SIG-M5 (cell line): Measurements from ENCODE around the gene ACKR3.

Source experiments
- DNase-seq: peaks from one replicate; lab custom pipeline; 2025; lab: John Stamatoyannopoulos, UW

Gene ACKR3

DNA sequence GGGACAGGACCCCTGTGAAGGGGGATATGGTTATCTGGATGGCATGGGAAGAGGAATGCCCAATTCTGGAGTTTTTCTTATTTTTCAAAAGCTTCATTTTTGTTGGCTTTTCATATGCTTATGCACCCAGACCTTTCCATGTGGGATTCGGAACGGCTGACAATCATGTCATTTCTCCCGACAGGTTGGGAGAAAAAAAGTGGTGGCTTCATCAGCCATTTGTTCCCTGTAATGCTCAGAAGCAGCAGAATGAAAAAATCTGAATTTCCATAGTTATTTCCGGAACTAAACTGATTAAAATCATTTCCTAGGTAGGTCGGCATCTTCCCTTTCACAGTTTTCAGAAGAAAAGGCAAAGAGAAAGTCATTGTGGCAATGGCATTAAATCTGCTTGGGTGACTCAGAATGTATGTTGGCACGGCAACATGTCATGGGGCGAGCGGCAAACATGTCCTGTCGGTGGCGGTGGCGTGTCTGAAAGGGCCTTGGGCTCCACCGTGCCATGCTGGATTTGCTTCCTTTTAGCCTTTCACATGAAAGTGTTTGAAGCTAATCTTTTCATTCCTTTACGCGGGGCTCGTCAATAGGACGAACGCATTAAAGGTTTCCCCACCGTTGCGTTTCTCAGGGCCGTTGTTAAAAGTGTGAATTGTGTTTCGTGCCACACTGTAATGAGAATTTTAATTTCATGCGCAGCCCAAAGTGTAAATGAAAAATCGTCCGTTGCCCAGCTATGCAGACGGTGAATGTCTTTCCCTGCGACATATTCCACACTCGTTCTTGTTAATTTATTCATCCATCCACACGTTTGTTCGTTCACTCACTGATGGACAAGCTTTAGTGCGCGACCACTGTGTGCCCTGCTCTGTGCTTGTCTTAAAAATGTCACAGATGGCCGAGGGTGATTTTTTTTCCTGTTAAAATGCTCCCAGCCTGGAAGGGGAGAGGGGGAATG, 18.5 kb downstream of the ACKR3 start:
- no peak for DNase-seq

DNA sequence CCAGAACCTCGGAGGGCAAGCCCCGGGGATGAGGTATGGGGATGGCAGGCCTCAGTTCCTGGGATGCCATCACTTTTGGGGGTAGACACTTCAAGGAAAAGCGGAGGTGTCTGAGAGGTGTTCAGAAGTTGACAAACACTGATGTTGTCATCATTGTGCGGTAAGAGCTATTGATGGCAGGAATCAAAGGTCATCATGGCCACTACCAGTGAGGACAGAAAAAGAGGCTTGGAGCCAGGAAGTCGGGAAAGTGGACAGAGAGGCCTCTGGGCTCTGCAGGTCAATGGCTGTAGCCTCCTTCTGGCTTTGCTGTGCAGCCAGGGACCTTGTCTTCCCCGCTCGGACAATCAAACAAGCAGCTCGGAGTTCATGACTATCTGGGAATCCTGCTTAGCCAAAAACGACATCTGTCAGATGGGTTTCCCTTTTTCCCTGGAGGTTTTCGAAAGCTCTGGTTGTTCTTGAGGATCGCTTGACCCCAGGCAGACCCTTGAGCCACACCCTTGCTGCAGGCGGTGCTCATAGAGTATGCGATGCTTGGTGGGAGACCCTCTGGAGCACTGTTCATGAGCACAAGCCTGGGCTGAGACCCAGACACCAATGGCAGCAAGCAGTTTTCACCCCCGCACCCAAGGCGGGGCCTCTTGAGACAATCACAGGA, 19.4 kb downstream of the ACKR3 start:
- DNase-seq, result no peak

DNA sequence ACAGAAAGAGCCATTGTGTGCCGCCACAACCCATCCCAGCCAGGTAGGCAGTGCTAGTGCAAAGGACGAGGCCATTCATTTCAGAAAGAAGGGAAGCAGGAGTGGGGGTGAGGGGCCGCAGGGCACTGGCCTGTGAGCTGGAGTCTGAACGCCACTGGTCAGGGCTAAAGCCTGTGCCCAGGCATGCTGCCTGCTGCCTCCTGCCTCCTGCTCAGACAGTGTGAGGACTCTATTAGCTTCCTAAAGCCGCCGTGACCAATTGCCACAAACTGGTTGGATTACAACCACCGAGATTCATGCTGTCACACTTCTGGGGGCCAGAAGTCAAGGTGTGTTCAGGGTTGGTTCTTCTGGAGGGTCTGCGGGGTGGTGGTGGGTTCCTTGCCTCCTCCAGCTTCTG, 21.2 kb downstream of the ACKR3 start:
- no peak for DNase-seq

- DNase-seq, result no peak
Measured at GRCh38 chr2:236592821-236593220, 23.2 kb downstream of the ACKR3 start.

DNA sequence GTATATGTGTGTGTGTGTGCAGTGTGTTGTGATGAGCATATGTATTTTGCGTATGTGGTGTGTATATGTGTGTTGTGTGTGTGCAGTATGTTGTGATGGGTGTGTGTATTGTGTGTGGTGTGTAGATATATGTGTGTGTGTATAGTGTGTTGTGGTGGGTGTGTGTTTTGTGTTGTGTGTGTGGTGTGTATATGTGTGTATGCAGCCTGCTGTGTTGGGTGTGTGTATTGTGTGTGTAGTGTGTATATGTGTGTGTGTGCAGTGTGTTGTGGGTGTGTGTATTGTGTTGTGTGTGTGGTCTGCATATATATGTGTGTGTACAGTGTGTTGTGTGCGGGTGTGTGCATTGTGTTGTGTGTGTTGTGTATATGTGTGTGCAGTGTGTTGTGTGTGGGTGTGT, 23.9 kb downstream of the ACKR3 start:
- DNase-seq, result no peak

DNA sequence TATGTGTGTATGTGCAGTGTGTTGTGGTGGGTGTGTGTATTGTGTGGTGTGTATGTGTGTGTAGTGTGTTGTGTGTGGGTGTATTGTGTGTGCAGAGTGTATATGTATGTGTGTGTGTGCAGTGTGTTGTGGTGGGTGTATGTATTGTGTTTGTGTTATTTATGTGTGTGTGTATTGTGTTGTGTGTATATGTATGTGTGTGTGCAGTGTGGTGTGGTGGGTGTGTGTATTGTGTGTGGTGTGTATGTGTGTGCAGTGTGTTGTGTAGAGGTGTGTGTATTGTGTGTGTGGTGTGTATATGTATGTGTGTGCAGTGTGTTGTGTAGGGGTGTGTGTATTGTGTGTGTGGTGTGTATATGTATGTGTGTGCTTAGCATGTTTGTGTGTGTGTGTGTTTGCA, 24.3 kb downstream of the ACKR3 start:
- DNase-seq, result no peak

DNA sequence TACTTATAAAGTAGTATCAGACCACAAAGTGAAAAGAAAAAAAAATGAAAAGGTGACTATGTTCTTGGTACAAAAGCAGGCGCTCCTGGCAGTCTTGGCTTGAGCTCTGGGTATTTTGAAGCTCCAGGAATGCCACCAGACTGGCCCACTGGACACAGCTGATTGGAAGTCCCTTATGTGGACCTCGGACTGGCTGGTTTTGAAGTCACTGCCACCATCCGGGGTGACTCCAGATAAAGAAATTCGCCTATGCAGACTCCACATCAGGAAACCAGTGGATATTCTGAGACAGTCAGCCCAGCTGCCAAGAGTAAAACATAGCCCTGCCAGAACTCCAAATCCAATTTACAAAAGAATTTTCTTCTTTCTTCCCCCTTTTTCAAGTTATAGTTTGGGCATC, 28.0 kb downstream of the ACKR3 start:
- DNase-seq, result no peak

DNA sequence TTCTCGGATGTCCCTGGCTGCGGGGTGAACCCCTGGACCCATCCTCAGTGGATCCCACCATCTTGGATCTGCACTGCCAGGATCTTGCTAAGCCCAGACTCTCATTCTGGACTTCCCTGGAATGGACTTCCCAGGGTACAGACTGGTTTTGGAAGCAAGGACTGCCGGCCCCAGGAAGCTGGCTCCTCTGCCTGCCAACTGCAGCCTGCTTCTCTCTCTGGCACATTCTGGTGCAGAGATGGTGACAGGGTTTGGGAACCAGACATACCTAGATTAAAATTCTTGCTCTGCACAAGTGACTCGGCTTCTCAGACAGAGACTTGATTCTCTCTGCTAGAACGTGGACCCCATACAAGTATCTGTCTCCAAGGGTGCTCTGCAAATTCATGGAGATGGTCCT, 29.4 kb downstream of the ACKR3 start:
- DNase-seq, result no peak

DNA sequence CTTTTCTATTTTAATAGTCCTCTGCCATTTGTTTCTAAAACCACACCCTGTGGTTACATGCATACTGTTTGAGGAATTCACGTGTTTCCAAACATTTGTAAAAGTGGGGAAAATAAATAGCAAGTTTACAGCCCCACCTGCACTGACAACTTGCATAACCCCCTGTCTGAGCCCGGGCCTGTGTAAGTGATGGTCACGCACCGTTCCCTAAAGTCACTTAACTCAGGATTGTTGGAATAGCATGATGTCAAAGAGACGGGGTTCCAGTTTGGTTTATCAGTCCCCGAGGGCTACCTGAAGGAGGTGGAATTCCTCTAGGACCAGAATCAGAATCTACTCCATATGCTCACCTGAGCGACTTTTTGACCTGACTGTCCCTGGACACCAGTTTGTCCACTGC, 30.5 kb downstream of the ACKR3 start:
- no peak for DNase-seq

GRCh38 chr2:236600892-236601291, 31.3 kb downstream of the ACKR3 start:
- no peak for DNase-seq

GRCh38 chr2:236601316-236602202, 31.9 kb downstream of the ACKR3 start:
- no peak for DNase-seq

DNA sequence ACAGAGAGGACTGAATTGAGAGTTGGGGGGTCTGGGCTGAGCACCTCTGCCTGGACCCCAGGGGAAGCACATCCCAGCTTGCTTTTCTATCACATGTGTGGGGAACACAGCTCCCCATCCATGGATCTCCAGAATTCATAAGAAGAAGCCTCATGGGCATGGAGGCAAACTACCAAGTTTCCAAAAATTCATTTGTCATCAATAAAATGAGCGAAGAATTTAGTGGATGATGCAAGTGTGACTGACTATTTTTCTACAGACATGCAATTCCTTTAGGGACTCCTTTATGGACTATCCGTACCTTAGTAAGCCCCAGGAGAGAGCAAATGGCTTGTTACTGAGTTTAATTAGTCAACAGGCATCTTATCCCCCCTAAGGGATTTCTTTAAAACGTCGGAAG, 33.1 kb downstream of the ACKR3 start:
- DNase-seq, result no peak

DNA sequence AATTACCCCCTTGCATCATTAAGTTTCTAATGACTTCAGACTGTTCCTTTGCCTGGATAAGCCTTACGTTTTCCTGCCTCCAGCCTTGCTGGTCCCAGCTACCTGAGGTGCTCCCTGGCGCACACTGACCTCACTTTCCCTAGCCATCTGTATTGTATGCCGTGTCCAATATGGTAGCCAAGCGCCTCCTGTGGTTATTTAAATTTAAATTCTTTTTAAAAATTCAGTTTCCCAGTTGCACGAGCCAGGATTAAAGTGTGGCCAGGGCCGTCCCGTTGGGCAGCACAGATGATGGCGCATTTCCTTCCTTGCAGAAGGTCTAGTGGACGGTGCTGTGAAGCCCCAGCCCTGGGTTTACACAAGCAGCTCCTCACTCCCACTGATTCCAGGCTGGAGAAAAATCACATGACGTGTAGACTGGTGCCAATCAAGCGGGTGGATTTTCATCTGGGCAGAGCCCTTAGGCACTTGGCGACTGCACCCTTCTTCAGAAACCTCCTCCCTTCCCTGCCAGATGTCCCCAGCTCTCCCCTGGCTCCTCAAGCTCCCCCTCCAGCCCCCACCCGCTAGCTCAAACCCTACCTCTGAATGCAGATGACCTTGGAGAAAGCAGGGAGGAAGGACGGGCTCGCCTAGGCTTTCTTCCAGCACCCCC, 33.9 kb downstream of the ACKR3 start:
- DNase-seq, result no peak

DNA sequence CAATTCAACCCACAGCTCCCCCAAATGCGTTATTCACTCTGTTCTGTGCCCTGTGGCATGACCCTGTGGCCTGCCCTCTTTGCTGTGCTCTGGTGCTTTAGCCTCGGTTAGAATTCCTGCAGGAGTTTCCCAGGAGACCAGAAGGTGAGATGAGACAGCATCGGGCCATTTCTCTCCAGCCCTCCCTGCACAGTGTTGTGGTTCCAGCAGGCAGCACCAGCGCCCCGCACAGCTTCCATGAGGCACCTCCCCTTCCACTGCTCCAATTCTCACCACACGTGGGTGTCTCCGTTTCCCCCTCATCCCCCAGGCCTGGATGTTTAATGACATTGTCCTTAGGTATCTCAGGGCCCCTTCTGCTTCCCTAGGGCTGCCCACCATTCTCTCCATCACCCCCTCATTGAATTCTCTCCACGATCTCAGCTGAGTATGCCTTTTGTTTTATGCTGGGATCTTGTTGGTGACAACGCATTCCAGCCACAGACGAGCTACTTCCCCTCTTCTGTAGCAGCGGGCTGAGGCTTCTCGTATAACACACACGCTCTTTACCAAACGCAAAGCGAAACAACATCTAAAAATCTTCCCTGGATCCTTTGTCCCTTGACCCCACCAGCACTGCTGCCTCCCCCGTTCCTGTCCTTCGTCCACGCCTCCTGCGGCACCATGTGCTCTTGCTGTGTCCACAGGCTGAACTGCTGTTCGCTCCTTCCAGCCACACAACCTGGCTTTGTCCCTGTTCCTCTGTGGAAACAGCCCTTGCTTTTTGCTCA, 35.1 kb downstream of the ACKR3 start:
- no peak for DNase-seq

DNA sequence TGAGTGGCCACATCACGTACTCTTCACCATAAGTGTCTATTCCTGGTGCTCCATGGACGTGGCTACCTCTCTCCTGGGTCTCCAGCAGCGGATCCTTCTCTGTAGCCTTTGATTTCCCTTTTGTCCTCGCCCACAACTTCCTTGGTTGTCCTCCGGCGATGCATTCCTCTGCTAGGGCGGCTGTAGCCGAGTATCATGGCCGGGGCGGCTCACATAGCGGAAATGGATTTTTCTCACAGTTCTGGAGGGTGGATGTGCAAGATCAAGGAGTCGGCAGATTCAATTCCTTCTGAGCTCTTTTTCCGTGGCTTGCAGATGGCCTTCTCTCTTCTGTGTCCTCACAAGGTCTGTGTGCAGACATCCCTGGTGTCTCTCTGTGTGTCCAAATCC, 35.7 kb downstream of the ACKR3 start:
- DNase-seq, result no peak

DNA sequence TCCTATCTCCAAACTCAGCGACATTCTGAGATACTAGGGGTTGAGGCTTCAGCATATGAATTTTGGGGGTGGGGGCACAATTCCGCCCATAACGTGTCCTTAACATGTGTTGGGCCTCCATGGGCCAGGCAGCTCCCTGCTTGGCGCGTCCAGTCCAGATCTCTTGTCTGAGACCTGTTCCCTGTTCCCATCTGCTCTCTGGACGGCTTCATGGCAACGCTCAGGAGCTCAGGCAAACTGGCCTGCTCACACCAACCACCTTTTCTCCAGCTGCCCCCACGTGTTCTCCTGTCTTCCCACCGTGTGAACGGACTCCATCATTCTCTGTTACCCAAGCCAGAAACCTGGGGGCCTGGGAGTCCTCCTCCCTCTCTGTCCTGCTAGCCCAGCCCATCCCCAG, 36.4 kb downstream of the ACKR3 start:
- no peak for DNase-seq

DNA sequence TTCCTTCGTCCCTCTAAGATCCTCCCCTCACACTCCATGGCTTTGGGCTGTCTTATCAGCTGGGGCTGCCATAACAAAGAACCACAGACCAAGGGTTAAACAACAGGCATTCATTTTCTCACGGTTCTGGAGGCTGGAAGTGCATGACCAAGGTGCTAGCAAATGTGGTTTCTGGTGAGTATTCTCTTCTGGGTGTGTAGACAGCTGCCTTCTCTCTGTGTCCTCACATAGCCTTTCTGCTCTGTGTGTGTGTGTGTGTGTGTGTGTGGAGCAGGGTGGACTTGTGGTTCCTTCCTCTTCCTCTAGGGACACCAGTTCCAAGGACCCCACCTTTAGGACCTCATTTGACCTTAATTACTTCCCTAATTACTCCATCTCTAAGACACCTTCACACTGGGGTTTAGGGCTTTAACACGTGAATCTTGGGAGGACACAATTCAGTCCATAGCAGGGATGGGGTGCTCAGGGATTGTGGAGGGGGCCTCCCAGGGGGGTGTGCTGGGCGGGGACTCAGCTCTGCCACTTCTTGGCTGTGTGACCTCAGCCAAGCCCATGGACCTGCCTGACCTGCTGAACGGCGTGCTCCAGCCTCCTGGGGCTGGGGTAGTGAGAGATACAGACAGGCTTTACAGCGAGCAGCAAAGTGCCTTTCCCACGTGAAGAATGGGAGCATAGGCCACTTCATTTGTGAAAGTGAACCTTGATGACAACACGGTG, 38.0 kb downstream of the ACKR3 start:
- no peak for DNase-seq

DNA sequence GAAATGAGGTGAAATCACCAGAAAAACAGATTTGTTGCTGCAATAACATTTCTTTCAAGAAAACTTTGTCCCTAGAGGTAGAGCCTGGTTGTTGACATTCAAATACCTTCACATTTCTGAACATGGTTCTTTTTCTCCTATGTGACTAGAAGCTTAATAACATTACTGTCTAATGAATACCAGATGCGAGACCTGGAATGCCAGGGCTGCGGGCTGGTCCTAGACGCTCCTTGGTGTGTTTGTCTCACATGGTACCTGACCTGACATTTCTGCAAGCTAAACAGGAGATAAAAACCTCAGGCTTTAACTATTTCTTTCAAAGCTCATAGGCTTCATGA, 38.5 kb downstream of the ACKR3 start:
- DNase-seq, result no peak

DNA sequence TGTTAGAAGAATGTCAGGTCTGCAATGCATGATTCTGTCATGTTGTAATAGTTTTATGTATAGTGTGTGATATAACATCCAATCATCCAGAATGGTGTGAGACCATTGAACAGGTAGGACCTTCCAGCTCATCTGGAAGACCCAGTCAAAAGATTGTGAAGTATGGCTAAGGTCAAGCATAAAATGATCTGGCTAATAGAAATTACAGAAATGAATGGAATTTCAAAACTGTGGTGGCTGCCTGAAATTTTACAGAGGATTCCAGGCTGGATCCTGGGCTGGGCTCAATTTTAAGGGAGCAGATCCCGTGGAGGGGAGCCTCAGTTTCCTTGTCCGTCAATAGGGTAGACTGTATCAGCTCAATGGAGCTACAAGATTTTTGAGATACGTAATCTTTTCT, 39.1 kb downstream of the ACKR3 start:
- DNase-seq, result no peak

DNA sequence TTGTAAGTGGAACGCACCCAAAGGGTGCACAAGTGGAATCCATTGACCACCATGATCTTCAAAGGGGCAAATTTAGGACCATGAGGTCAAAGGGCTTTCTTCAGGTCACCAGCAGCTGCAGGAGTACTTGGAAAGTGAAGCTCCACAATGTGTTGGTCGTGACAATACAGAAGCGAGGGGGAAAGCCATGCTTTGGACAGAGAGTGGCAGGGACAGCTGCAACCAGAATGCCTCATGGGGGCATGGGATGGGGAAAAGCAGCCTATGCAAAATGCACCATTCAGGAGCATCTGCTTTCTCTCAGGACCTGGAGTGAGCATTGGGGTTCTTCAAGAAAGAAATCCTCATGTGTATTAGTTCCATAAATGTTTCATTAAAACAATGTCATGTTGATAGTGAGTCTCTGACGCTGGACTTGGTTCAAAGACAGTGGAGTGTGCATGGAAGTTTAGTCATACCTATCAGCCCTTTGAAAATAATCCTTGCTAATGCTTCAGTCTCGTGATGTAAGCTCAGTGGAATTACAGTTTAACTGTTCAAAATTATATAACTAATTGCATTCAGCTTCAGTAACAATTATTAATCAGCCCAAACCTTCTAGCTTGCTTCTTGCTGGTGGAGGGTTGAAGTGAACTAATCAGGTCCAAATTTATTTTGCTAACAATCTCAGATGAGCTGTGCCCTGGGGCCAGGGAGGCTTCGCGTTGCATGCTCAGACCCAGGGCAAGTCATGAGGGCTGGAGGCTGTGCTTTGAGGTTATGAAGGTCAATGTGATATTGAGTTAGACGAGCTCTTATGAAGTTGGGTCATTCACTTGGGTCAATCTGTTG, 41.6 kb downstream of the ACKR3 start:
- DNase-seq, result no peak
